H9 (cell line): ENCODE results near the gene DMTF1. TPM values are rescaled to one million over a fixed set of nuclear protein-coding genes. Genes with fewer than 3 reads are reported as not detected.

ENCODE experiments used
- DNase-seq: peaks from one replicate; pipeline ENCODE4 v3.0.0-alpha.2; 2017
- H2AFZ ChIP-seq: one replicate; pipeline ENCODE4 v1.6.1; 2013; ENCODE audit warnings: mild to moderate bottlenecking, low read length, control low read depth, moderate library complexity
- H2AK5ac ChIP-seq: 2 replicates; pipeline ENCODE4 v1.6.1; 2013; ENCODE audit warnings: low read length, control low read depth, mixed read lengths; ENCODE audit not compliant: insufficient read length
- H2BK120ac ChIP-seq: one replicate; pipeline ENCODE4 v1.6.1; 2013; ENCODE audit warnings: low read depth, mild to moderate bottlenecking, low read length, control low read depth, inconsistent platforms; ENCODE audit not compliant: poor library complexity, severe bottlenecking
- H2BK12ac ChIP-seq: 2 replicates; pipeline ENCODE4 v1.6.1; 2013; ENCODE audit warnings: low read length, control low read depth, mixed read lengths, low read depth; ENCODE audit not compliant: insufficient read length
- H2BK15ac ChIP-seq: 2 replicates; pipeline ENCODE4 v1.6.1; 2013; ENCODE audit warnings: low read depth, low read length, control low read depth
- H2BK20ac ChIP-seq: one replicate; pipeline ENCODE4 v1.6.1; 2013; ENCODE audit warnings: low read depth, mild to moderate bottlenecking, low read length, control low read depth, inconsistent platforms; ENCODE audit not compliant: poor library complexity, severe bottlenecking
- H2BK5ac ChIP-seq: 2 replicates; pipeline ENCODE4 v1.6.1; 2013; ENCODE audit warnings: low read length, control low read depth, mixed read lengths; ENCODE audit not compliant: insufficient read length
- H3K14ac ChIP-seq: 2 replicates; pipeline ENCODE4 v1.6.1; 2013; ENCODE audit warnings: low read length, control low read depth; ENCODE audit not compliant: insufficient read depth
- H3K18ac ChIP-seq: 2 replicates; pipeline ENCODE4 v1.6.1; 2013; ENCODE audit warnings: low read depth, mild to moderate bottlenecking, mixed read lengths, low read length, control low read depth; ENCODE audit not compliant: insufficient read length
- H3K23ac ChIP-seq: 2 replicates; pipeline ENCODE4 v1.6.1; 2013; ENCODE audit warnings: low read length, control low read depth, mixed read lengths, low read depth; ENCODE audit not compliant: insufficient read length
- H3K23me2 ChIP-seq: 2 replicates; pipeline ENCODE4 v1.6.1; 2013; ENCODE audit warnings: low read depth, mild to moderate bottlenecking, mixed read lengths, low read length, control low read depth; ENCODE audit not compliant: insufficient read length, poor library complexity, severe bottlenecking
- H3K27ac ChIP-seq: 2 replicates; pipeline ENCODE4 v1.5.1; 2013; ENCODE audit warnings: low read length, control low read depth, mixed read lengths, low read depth; ENCODE audit not compliant: insufficient read length
- H3K27me3 ChIP-seq: 2 replicates; pipeline ENCODE4 v1.6.1; 2013; ENCODE audit warnings: low read length, control low read depth, inconsistent platforms; ENCODE audit not compliant: insufficient read depth
- H3K4ac ChIP-seq: 2 replicates; pipeline ENCODE4 v1.6.1; 2013; ENCODE audit warnings: low read depth, mild to moderate bottlenecking, control low read depth, inconsistent platforms, low read length, moderate library complexity
- H3K4me1 ChIP-seq: 2 replicates; pipeline ENCODE4 v1.6.1; 2013; ENCODE audit warnings: low read length, control low read depth, inconsistent platforms; ENCODE audit not compliant: insufficient read depth
- H3K4me2 ChIP-seq: 2 replicates; pipeline ENCODE4 v1.6.1; 2013; ENCODE audit warnings: low read length, control low read depth, mixed read lengths; ENCODE audit not compliant: insufficient read length, insufficient read depth
- H3K56ac ChIP-seq: 2 replicates; pipeline ENCODE4 v1.6.1; 2013; ENCODE audit warnings: low read depth, mild to moderate bottlenecking, mixed read lengths, low read length, control low read depth; ENCODE audit not compliant: insufficient read length
- H3K79me1 ChIP-seq: 2 replicates; pipeline ENCODE4 v1.6.1; 2013; ENCODE audit warnings: low read depth, mild to moderate bottlenecking, moderate library complexity, low read length, control low read depth, inconsistent platforms; ENCODE audit not compliant: insufficient read depth, poor library complexity, severe bottlenecking
- H3K79me2 ChIP-seq: 2 replicates; pipeline ENCODE4 v1.6.1; 2013; ENCODE audit warnings: low read length, control low read depth, inconsistent platforms; ENCODE audit not compliant: insufficient read depth
- H3K9ac ChIP-seq: 2 replicates; pipeline ENCODE4 v1.6.1; 2013; ENCODE audit warnings: low read length, control low read depth, mixed read lengths; ENCODE audit not compliant: insufficient read length; ENCODE audit errors: extremely low read depth
- H3K9me3 ChIP-seq: one replicate; pipeline ENCODE4 v1.6.1; 2013; ENCODE audit warnings: low read depth, low read length, inconsistent platforms; ENCODE audit not compliant: control insufficient read depth
- H3T11ph ChIP-seq: one replicate; pipeline ENCODE4 v1.6.1; 2013; ENCODE audit warnings: mild to moderate bottlenecking, low read length, control low read depth, inconsistent platforms
- H4K20me1 ChIP-seq: one replicate; pipeline ENCODE4 v1.6.1; 2013; ENCODE audit not compliant: control insufficient read depth, insufficient read length, insufficient read depth
- H4K5ac ChIP-seq: 2 replicates; pipeline ENCODE4 v1.6.1; 2013; ENCODE audit warnings: low read depth, mild to moderate bottlenecking, mixed read lengths, low read length, control low read depth; ENCODE audit not compliant: insufficient read length
- H4K8ac ChIP-seq: replicated peaks from 2 replicates; pipeline ENCODE4 v1.6.1; 2013; ENCODE audit warnings: low read length, control low read depth, mixed read lengths, low read depth; ENCODE audit not compliant: insufficient read length
- H4K91ac ChIP-seq: 2 replicates; pipeline ENCODE4 v1.6.1; 2013; ENCODE audit warnings: low read depth, mild to moderate bottlenecking, moderate library complexity, mixed read lengths, low read length, control low read depth; ENCODE audit not compliant: insufficient read length
- H3K27ac Mint-ChIP-seq, 3 experiments: 2 replicates in 2 of 3; 3 replicates in 1 of 3; pipeline ENCODE4 v1.8.0; 2020 to 2021; ENCODE audit warnings: mixed read lengths in 3 of 3, mild to moderate bottlenecking in 1 of 3, moderate library complexity in 1 of 3
- H3K27me3 Mint-ChIP-seq: 2 replicates; pipeline ENCODE4 v1.8.0; 2021; ENCODE audit warnings: low read depth, mild to moderate bottlenecking, moderate library complexity, mixed read lengths
- H3K36me3 Mint-ChIP-seq, 3 experiments: 2 replicates in 2 of 3; 3 replicates in 1 of 3; pipeline ENCODE4 v1.8.0; 2020 to 2021; ENCODE audit warnings: low read depth in 3 of 3, mixed read lengths in 3 of 3; ENCODE audit not compliant: insufficient read depth in 1 of 3
- H3K4me1 Mint-ChIP-seq, 2 experiments: 2 replicates each; pipeline ENCODE4 v1.8.0; 2020; ENCODE audit warnings: mixed read lengths in 2 of 2
- H3K4me3 Mint-ChIP-seq, 2 experiments: 2 replicates in 1 of 2; 3 replicates in 1 of 2; pipeline ENCODE4 v1.8.0; 2020 to 2021; ENCODE audit warnings: mild to moderate bottlenecking in 2 of 2, mixed read lengths in 2 of 2, moderate library complexity in 1 of 2
- H3K9me3 Mint-ChIP-seq, 2 experiments: 2 replicates in 1 of 2; 3 replicates in 1 of 2; pipeline ENCODE4 v1.8.0; 2020; ENCODE audit warnings: mild to moderate bottlenecking in 2 of 2, mixed read lengths in 2 of 2, moderate library complexity in 1 of 2
- WGBS: extraction: QIAGEN DNeasy Blood & Tissue Kit; methylation state at CpG from one replicate; pipeline ENCODE4 v1.1.7; 2013; ENCODE audit warnings: missing lambda C conversion rate, low lambda C conversion rate, mixed read lengths; ENCODE audit not compliant: insufficient read length; ENCODE audit errors: extremely low coverage; 5-methylcytosine and 5-hydroxymethylcytosine counted together
- total RNA-seq: library from RNA; stranded (reverse); gene quantifications from 2 replicates; pipeline ENCODE4 v1.2.1, GENCODE V29; 2021
- TF ChIP-seq, protein P1 (sequence below): fragments of 200-600 bp; sonication (generic); conservative IDR thresholded peaks from 3 replicates; pipeline ENCODE4 v1.8.0; 2021; ENCODE audit warnings: antibody characterized with exemption, mild to moderate bottlenecking

Gene DMTF1
- total RNA-seq, 1 experiment from 2014 or later = 111 TPM

DNA sequence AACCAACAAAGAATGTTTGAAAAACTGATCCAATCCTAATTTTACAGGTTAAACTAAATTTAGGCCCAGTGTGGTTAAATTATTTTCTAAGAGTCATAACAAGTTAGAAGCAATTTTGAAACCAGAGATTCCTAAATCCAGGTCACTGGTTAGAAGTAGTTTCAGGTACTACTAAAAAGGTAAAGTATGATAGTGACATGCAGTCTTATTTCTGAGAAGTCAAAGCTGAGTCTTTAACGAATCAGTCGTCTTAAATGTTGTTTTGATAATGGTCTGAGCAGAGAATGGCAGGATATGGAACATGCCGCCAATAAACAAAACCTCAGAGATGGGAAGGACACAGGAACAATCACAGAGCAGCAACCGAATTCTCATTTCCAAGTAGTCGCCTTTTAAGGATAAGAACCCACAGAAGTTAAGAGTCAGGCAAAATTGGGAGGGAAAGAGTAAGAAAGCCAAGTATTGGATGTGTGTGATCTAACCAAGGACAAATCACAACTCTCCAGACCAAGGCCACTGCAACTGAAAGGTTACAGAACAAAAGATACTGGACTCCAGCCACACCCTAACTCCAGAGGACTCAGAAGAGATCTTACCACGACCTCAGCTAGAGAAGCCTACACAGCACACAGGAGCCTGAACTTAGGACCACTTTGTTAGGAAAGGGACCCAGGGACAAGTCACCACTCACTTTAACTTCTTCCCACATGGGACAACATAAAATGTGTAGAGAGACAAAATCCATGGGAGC is 47.6 kb downstream of the DMTF1 start:
- Histone ChIP-seq H4K5ac (no peak overlapping the region), H4K91ac (no peak overlapping the region), H3K79me2 (no peaks in the 10 kb centered on the region; the same call in 1 of the 2 replicates), H3K79me1 (peaks cover 7% of the 10 kb centered on the region), H2BK120ac (no peak overlapping the region), H3K23ac (no peak overlapping the region), H4K20me1 (no peaks in the 10 kb centered on the region), H3K4ac (no peak overlapping the region), H3K56ac (no peak overlapping the region), H3K18ac (no peak overlapping the region), H2BK15ac (no peak overlapping the region), H3K14ac (no peak overlapping the region), H2BK12ac (no peak overlapping the region), H2AFZ (no peak overlapping the region), H3K23me2 (no peaks in the 10 kb centered on the region), H2BK5ac (no peak overlapping the region), H3K4me1 (no peaks in the 10 kb centered on the region; the same call in 1 of the 2 replicates), H3K27ac (no peak overlapping the region), H3K27me3 (no peaks in the 10 kb centered on the region), H3K4me2 (no peak overlapping the region), H2AK5ac (no peak overlapping the region), H2BK20ac (no peak overlapping the region), H3T11ph (no peak overlapping the region), H3K9ac (no peak overlapping the region), H3K9me3 (peaks cover 2% of the 10 kb centered on the region), H4K8ac (no peak overlapping the region)
- Mint-ChIP-seq H3K27ac (peak overlapping the region in 1 of 3 experiments; percentile 86; a peak in 3 of 7 replicates), H3K9me3 (peaks cover 17 to 20% of the 10 kb centered on the region in 2 experiments), H3K4me1 (peaks cover 5 to 13% of the 10 kb centered on the region in 2 experiments), H3K4me3 (no peak overlapping the region), H3K36me3 (peaks cover 51 to 78% (median 64%) of the 10 kb centered on the region in 3 experiments), H3K27me3 (no peaks in the 10 kb centered on the region)
- no CpG with 5 or more reads among the region's 6 CpGs for WGBS
- DNase-seq = no peak
- TF ChIP-seq, protein P1, sequence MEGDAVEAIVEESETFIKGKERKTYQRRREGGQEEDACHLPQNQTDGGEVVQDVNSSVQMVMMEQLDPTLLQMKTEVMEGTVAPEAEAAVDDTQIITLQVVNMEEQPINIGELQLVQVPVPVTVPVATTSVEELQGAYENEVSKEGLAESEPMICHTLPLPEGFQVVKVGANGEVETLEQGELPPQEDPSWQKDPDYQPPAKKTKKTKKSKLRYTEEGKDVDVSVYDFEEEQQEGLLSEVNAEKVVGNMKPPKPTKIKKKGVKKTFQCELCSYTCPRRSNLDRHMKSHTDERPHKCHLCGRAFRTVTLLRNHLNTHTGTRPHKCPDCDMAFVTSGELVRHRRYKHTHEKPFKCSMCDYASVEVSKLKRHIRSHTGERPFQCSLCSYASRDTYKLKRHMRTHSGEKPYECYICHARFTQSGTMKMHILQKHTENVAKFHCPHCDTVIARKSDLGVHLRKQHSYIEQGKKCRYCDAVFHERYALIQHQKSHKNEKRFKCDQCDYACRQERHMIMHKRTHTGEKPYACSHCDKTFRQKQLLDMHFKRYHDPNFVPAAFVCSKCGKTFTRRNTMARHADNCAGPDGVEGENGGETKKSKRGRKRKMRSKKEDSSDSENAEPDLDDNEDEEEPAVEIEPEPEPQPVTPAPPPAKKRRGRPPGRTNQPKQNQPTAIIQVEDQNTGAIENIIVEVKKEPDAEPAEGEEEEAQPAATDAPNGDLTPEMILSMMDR = no peak
